Hepatocyte (in vitro differentiated cells): ENCODE results near the gene COX8C. TPM values are rescaled to one million over a fixed set of nuclear protein-coding genes. Genes with fewer than 3 reads are reported as not detected.
A peak's percentile ranks its signal among the peaks of the same experiment; 100 is the strongest.

Experiments used
- DNase-seq: peaks from one replicate; pipeline ENCODE4 v3.0.0-alpha.2; 2016; ENCODE audit warnings: low spot score
- H2AFZ ChIP-seq: fragments of 200-600 bp; sonication (generic); 2 replicates; pipeline ENCODE4 v1.6.0; 2016; ENCODE audit warnings: antibody characterized with exemption, mild to moderate bottlenecking
- H3K27ac ChIP-seq: fragments of 200-600 bp; sonication (generic); 2 replicates; pipeline ENCODE4 v1.5.1; 2016; ENCODE audit warnings: mild to moderate bottlenecking
- H3K27me3 ChIP-seq: fragments of 200-600 bp; sonication (generic); 2 replicates; pipeline ENCODE4 v1.6.1; 2016
- H3K36me3 ChIP-seq: fragments of 200-600 bp; sonication (generic); replicated peaks from 2 replicates; pipeline ENCODE4 v1.5.1; 2016; ENCODE audit warnings: low read depth; ENCODE audit not compliant: insufficient read depth
- H3K4me1 ChIP-seq: fragments of 200-600 bp; sonication (generic); 2 replicates; pipeline ENCODE4 v1.5.1; 2016; ENCODE audit warnings: mild to moderate bottlenecking, moderate library complexity; ENCODE audit not compliant: insufficient read depth
- H3K4me2 ChIP-seq: fragments of 200-600 bp; sonication (generic); 2 replicates; pipeline ENCODE4 v1.6.0; 2016
- H3K4me3 ChIP-seq: fragments of 200-600 bp; sonication (generic); 2 replicates; pipeline ENCODE4 v1.5.1; 2016; ENCODE audit warnings: mild to moderate bottlenecking
- H3K79me2 ChIP-seq: fragments of 200-600 bp; sonication (generic); 2 replicates; pipeline ENCODE4 v1.6.0; 2017; ENCODE audit warnings: mild to moderate bottlenecking
- H3K9me2 ChIP-seq: fragments of 200-600 bp; sonication (generic); replicated peaks from 2 replicates; pipeline ENCODE4 v1.6.0; 2017; ENCODE audit warnings: mild to moderate bottlenecking; ENCODE audit not compliant: insufficient read depth
- H3K9me3 ChIP-seq: fragments of 200-600 bp; sonication (generic); 2 replicates; pipeline ENCODE4 v1.5.1; 2016; ENCODE audit warnings: low read depth, mild to moderate bottlenecking
- H4K20me1 ChIP-seq: fragments of 200-600 bp; sonication (generic); 2 replicates; pipeline ENCODE4 v1.6.0; 2016; ENCODE audit warnings: mild to moderate bottlenecking; ENCODE audit not compliant: insufficient read depth, poor library complexity, severe bottlenecking
- EZH2 ChIP-seq: fragments of 200-600 bp; sonication (generic); IDR thresholded peaks from 2 replicates; pipeline ENCODE4 v1.6.1; 2016; ENCODE audit warnings: antibody characterized with exemption, mild to moderate bottlenecking, borderline replicate concordance
- EZH2phosphoT487 ChIP-seq: fragments of 200-600 bp; sonication (generic); IDR thresholded peaks from one replicate; pipeline ENCODE4 v1.6.1; 2018; ENCODE audit warnings: antibody characterized with exemption, mild to moderate bottlenecking, low read depth, moderate library complexity; ENCODE audit not compliant: unreplicated experiment, severe bottlenecking
- WGBS: methylation state at CpG from one replicate; pipeline ENCODE4 v1.1.6; 2016; ENCODE audit warnings: low lambda C conversion rate; ENCODE audit errors: missing lambda C conversion rate; 5-methylcytosine and 5-hydroxymethylcytosine counted together
- polyA plus RNA-seq: library from polyadenylated mRNA; unstranded; fragments of >200 nt; fragmentation: Nextera tagmentation; extraction: Ambion mirVana; gene quantifications from 2 replicates; pipeline ENCODE4 v1.2.1, GENCODE V29; 2016
- total RNA-seq: library from RNA; depleted of rRNA; stranded (reverse); fragments of >200 nt; gene quantifications from 2 replicates; pipeline ENCODE4 v1.2.3, GENCODE V29; 2014
- TF ChIP-seq, protein P1 (sequence below): fragments of 200-600 bp; sonication (generic); IDR thresholded peaks from 2 replicates; pipeline ENCODE4 v1.5.1; 2016; ENCODE audit warnings: antibody characterized with exemption, mild to moderate bottlenecking; ENCODE audit not compliant: poor library complexity

COX8C gene
- total and polyA plus RNA-seq, 2 experiments from 2014 or later, result not detected

DNA sequence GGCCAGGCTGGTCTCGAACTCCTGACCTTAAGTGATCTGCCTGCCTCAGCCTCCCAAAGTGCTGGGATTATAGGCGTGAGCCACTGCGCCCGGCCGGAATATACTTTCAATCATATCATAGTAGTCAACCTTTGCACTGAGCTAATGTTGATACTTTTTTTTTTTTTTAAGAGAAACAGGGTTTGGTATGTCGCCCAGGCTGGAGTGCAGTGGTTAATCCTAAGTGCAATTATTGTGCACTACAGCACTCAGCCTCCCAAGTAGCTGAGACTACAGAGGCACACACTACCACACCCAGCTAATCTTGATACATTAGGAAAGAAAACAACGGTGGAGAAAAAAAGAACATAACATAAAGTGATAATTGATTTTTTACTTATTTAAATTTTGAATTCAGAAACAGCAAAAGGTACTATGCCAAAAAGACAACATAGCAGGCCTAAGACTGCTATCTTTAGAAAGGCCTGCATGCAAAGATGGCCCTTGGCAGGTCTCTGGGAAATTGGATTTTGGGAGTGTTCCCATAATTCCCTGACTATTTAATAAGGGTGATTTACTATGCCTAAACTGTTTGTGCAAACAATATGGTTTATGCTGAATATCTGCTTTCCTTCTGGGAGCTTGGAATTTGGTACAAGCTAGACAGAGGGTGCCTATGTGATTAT, 29.6 kb upstream of the COX8C start:
- no peak overlapping the region for H3K27ac ChIP-seq
- no peak overlapping the region for H3K4me3 ChIP-seq
- H4K20me1 ChIP-seq, result peaks cover 41% of the 10 kb centered on the region
- H3K9me3 ChIP-seq, result no peaks in the 10 kb centered on the region
- no peak for DNase-seq
- no peaks in the 10 kb centered on the region for H3K36me3 ChIP-seq
- TF ChIP-seq, protein P1, sequence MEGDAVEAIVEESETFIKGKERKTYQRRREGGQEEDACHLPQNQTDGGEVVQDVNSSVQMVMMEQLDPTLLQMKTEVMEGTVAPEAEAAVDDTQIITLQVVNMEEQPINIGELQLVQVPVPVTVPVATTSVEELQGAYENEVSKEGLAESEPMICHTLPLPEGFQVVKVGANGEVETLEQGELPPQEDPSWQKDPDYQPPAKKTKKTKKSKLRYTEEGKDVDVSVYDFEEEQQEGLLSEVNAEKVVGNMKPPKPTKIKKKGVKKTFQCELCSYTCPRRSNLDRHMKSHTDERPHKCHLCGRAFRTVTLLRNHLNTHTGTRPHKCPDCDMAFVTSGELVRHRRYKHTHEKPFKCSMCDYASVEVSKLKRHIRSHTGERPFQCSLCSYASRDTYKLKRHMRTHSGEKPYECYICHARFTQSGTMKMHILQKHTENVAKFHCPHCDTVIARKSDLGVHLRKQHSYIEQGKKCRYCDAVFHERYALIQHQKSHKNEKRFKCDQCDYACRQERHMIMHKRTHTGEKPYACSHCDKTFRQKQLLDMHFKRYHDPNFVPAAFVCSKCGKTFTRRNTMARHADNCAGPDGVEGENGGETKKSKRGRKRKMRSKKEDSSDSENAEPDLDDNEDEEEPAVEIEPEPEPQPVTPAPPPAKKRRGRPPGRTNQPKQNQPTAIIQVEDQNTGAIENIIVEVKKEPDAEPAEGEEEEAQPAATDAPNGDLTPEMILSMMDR, result no peak
- TF ChIP-seq EZH2 (no peak), EZH2phosphoT487 (no peak)
- peak overlapping the region; percentile 11 for H3K4me2 ChIP-seq
- H3K4me1 ChIP-seq, result peaks cover 4% of the 10 kb centered on the region
- H3K27me3 ChIP-seq, result no peaks in the 10 kb centered on the region
- peaks cover 96% of the 10 kb centered on the region for H3K79me2 ChIP-seq
- no peak overlapping the region for H2AFZ ChIP-seq
- H3K9me2 ChIP-seq, result no peaks in the 10 kb centered on the region
- 68% methylated on average over 7 of the region's 7 CpGs for WGBS

DNA sequence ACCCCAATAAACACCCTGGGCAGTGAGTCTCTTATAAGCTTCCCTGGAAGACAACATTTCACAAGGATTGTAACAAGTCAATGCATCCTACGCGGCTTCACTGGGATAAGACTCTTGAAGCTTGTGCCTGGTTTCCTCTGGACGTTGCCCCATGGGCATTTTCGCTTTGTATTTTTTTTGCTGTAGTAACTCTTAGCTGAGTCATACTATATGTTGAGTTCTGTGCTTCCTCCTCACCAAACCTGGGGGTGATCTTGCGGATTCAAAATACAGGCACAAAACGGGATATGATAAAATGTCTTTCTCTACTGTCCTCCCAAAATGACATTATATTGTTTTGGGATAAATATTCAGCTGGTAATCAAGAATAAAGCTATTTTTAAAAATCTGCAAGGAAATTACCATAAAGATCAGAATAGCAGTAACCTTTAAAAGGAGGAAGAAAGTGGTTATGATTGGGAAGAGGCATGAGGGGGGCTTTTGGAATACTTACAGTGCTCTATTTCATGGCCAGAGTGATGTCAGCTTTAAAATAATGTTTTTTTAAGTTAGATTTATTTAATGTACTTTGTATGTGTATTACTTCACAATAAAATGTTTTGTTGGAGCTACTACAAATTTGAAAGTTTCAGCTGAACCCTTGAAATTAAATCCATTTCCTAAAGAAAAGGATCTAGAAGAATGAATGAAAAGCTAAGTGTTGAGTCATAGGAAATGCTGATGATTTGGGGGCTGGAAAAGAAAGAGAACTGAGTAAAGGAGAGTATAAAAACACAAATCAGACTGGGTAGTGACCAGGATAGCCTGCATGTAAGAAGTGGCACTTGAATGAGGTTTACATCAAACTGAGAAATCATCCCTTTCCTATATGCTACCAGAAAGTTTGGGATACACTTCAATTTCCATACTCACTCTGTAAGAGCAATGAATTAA, 28.8 kb upstream of the COX8C start:
- Histone ChIP-seq H3K27ac (no peak overlapping the region), H3K9me3 (no peaks in the 10 kb centered on the region), H3K4me2 (peak overlapping the region; percentile 11), H2AFZ (no peak overlapping the region), H3K27me3 (no peaks in the 10 kb centered on the region), H4K20me1 (peaks cover 46% of the 10 kb centered on the region), H3K36me3 (no peaks in the 10 kb centered on the region), H3K9me2 (no peaks in the 10 kb centered on the region), H3K4me3 (no peak overlapping the region), H3K4me1 (peaks cover 4% of the 10 kb centered on the region), H3K79me2 (peaks cover 96% of the 10 kb centered on the region)
- DNase-seq, result peak; percentile 41
- TF ChIP-seq, protein P1, result no peak
- TF ChIP-seq EZH2phosphoT487, result no peak
- no peak for TF ChIP-seq EZH2
- 72% methylated on average over 6 of the region's 6 CpGs for WGBS

DNA sequence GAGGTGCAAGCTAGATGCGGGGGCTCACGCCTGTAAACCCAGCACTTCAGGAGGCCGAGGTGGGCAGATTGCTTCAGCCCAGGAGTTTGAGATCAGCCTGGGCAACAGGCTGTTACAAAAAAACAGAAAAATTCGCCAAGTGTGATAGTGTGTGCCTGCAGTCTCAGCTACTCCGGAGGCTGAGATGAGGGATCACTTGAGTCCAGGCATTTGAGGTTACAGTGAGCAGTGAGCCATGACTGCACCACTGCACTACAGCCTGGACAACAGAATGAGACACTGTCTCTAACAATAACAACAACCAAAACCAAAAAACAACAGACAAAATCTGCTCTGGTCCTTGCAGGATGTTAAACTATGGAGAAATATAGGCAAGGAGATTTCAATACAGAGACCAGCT, 28.1 kb upstream of the COX8C start:
- no peak for TF ChIP-seq EZH2
- TF ChIP-seq EZH2phosphoT487, result no peak
- TF ChIP-seq, protein P1, result no peak
- no peaks in the 10 kb centered on the region for H3K9me2 ChIP-seq
- H3K79me2 ChIP-seq, result peaks cover 96% of the 10 kb centered on the region
- H3K36me3 ChIP-seq, result no peaks in the 10 kb centered on the region
- no peak overlapping the region for H2AFZ ChIP-seq
- no peak overlapping the region for H3K27ac ChIP-seq
- H3K4me3 ChIP-seq, result no peak overlapping the region
- 93% methylated on average over 5 of the region's 5 CpGs for WGBS
- peaks cover 4% of the 10 kb centered on the region for H3K4me1 ChIP-seq
- H3K27me3 ChIP-seq, result no peaks in the 10 kb centered on the region
- no peaks in the 10 kb centered on the region for H3K9me3 ChIP-seq
- H3K4me2 ChIP-seq, result no peak overlapping the region
- H4K20me1 ChIP-seq, result peaks cover 54% of the 10 kb centered on the region
- DNase-seq, result no peak
